GM21528 (cell line): ENCODE measurements around the gene CNN3.

Experiments used
- ATAC-seq: cut with Tn5 transposase; IDR thresholded peaks from one replicate; pipeline ENCODE4 v1.9.1; 2021; ENCODE audit warnings: mild to moderate bottlenecking, moderate library complexity; ENCODE audit not compliant: unreplicated experiment, low FRiP score

Gene CNN3

GRCh38 chr1:94894630-94895029, 32.3 kb downstream of the CNN3 start:
- no peak for ATAC-seq

DNA sequence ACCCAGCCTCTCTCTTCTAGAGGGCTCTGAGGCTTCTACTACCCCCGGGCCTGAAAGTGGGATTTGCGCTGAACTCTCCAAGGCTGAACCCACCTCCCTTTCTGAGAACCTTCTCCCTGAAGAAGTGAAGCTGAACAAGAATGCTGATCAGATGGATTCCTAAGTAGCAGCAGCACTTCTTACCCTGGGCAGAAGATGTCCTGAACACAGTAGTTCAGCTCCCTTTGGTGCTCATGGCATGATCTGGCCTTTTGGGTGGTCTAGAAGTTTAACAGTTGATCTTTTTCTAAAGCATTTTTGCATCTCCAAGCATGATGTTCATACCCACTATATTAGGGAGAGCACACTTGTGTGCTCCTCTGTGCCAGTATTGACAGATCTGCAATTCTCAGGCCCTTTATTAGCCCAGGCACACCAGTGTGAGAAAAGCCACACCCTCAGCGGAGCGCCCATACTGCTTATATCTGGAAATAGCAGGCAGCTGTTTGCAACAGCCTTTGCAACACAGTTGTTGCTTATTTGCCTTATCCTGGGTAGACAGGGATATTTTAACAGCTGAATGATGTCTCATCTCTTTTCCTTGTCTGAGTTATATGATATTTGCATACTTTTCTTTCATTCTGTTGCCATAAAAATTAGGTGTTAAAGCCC, 34.2 kb downstream of the CNN3 start:
- no peak for ATAC-seq

GRCh38 chr1:94888201-94888600, 38.7 kb downstream of the CNN3 start:
- no peak for ATAC-seq

DNA sequence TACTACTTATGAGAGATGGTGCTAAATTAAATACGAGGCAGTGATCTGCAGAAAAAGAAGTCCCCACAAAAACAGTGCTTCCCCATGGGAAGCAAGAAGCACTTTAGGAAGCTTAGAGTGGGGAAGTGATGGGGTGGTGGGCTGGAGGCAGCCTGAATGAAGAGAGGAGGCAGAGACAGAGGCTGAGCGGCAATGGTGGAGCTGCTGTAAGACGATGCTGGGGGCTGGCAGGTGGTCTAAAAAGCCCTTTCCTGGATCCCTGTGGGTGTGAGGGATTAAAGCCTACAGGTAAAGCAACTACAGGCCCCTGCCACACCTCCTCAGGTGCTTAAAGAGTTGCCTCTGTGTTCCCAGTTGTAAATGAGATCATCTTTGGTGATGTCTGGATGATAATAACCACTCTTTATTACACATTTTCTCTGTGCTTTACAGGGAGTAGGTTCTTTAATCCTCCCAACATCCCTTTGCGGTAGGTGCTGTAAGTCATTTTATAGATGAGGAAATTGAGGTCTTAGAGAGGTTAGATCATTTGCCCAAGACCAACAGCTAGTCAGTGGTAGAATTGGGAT, 39.2 kb downstream of the CNN3 start:
- no peak for ATAC-seq

- no peak for ATAC-seq
Observed at GRCh38 chr1:94887106-94887505, 39.8 kb downstream of the CNN3 start.

DNA sequence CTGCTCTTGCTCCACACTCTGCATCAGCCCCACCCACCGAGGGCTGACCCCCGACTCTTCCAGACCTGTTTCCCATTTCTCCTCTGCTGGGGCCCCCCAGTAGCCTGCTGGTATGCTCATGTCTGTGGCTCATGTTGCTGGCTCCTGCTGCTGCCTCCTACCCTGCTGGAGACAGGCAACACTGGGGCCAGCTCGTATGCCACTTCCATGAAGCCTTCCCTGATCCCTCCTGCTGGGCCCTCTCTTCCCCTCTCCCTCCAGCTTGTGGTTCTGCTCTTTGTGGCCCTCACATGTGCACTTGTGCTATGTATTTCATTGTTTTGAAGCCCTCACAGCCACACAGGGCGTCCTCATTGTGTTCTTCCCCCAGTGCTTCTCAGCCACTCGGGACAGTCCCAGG, 40.5 kb downstream of the CNN3 start:
- no peak for ATAC-seq

GRCh38 chr1:94884507-94884906, 42.4 kb downstream of the CNN3 start:
- ATAC-seq = no peak

- ATAC-seq = no peak
Observed at GRCh38 chr1:94884106-94884505, 42.8 kb downstream of the CNN3 start.

DNA sequence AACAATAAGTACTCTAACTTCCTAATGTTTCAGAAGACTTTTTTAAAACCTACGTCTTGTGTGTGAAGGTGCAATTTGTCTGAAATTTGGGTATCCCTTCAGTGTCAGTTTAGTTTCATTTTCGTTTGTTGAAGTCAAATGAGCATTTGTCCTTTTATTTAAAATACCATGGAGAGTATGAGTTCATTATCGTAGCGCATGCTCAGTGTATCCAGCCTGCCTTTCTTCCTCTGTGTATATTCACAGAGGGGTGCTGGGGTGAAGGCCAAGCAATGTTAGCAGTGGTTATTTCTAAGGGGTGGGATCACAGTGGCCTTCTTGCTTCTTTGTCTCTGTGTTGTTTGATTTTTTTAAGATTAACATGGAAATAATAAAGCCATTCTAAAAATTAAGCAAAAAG, 43.2 kb downstream of the CNN3 start:
- ATAC-seq = no peak

DNA sequence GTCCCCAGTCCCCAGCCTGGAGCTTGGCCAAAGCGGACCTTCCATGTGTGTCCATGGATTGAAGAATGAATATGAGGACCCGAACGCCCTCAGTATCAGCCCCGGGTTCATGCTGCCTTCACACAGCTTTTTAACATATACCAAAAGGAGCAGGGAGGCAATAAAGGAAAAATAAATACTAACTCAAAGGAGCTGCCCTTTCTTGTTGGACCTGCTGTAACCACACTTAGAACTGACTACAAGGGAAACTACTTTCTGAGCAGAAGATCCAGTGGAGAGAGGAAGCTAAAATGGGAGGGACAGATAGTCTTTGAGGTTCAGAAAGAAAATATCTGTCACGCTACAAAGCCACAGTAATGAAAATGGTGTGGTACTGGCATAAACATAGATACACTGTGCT, 48.6 kb downstream of the CNN3 start:
- ATAC-seq = no peak

GRCh38 chr1:94876362-94876761, 50.5 kb downstream of the CNN3 start:
- no peak for ATAC-seq

DNA sequence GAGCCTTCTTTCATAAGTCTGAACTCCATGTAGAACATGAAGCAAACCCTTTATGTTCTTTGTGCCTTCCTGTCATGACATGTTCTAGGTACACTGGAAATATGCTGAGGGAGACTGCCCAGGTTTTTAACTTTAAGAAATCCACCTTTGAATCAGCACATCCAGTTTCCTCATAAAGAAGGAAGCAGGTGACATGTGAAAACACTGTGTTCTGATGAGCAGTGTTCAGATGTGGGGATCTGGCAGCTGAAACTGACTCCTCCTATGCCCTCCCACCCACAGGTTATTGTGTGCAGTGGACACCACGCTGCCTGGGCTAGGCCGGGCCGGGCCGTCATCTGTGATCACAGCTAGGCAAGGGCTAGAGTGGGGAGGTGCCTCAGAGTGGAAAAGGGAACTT, 51.1 kb downstream of the CNN3 start:
- ATAC-seq = no peak

GRCh38 chr1:94874423-94874822, 52.5 kb downstream of the CNN3 start:
- no peak for ATAC-seq

DNA sequence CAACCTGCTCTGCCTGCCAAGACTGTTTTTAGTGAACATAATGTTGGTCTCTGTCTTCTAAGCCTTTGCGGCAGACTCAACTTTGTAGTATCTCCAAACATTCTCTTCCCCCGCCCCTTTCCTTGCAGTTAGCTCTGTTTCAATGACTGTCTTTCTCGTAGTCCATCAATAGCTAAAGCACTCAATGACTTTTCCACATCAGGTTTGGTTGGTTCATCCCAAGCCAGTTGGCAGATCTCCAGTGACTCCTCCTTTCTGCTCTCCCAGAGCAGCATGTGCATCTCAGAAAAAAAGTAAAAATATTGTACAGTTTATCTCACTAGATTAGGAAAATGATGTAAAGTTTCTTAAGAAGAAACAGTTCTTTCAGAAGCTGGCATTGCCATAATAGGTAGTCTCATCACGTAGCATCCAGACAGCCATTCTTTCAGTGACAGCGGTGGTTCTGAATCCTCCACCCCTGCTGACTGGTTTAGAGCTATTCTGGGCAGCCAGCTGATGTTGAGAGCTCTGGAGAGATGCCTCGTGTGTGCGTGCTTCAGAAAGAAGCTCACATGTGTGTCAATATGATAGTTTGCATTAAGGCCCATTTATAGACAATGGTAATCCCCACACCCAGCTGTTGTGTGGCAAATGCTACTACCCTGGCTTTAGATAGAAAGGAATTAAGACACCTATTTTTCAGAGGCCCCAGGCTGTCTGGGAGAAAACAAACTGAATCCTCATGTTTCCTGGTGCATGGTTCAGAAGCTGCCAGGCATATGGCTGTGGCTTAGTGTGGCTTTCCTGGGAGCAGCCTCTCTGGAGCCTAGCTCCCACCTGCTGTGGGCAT, 53.2 kb downstream of the CNN3 start:
- ATAC-seq = no peak

DNA sequence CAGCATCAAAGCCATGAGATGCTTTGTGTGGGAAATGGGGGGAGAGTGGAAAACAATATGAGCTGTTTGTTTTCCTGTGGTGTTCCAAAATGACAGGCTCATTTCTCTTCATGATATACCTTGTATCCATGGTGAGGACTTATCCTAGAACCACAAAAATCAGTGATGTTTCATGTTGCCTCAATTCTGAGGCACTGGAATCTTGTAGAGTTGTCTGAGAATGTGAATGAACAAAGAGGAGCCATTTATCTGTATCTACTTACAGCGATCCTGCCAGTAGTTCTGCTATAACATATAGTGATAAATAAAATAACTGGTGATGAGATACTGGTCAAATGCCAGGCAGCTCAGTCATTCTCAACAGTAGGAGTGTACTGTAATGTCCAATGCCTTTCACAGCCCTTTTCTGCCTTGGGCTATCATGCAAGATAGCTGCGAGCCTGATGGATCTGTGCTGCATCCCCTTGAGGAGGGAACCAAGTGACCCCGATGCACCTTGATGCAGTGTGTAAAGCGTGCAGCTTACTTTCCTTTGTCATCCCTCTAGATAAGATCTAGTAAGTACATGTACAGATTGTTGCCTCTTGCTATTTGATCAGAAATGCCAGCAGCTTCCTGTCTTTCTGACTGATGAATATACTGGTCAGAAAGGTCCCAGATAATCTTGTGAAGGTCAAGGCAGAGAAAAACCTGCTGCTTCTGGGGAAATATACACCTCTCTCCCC, 54.0 kb downstream of the CNN3 start:
- no peak for ATAC-seq

- no peak for ATAC-seq
Observed at GRCh38 chr1:94871031-94871430, 55.9 kb downstream of the CNN3 start.

DNA sequence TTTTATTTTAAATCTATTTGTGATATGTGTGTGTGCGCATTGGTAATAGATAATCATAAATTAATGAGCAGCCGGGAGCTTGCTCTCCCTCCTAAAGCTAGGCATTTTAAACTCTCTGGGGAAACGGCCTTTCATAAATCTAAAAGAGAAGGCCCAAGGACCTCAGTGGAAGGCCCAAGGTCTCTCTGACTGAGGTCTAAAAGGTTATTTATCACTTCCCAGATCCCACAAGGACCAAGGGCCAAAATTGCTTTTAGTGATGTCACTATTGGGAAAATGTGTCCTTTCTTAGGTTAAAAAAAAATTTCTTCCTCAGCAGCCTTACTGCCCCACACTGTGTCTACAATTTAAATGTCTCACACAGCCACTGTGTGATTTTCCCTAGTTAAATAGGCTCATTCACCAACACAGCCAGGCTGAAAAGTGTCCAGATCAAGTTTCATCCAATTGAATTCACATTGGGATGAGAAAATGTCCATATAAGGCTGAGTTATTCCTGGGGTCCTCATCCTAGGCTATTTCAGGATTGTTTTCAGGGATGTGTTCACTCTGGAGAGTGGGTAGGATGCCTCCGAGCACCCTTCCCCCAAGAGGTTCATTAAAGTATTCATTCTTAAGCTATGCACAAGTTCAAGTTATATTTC, 60.6 kb downstream of the CNN3 start:
- no peak for ATAC-seq

- ATAC-seq = no peak
Observed at GRCh38 chr1:94865360-94865759, 61.5 kb downstream of the CNN3 start.

DNA sequence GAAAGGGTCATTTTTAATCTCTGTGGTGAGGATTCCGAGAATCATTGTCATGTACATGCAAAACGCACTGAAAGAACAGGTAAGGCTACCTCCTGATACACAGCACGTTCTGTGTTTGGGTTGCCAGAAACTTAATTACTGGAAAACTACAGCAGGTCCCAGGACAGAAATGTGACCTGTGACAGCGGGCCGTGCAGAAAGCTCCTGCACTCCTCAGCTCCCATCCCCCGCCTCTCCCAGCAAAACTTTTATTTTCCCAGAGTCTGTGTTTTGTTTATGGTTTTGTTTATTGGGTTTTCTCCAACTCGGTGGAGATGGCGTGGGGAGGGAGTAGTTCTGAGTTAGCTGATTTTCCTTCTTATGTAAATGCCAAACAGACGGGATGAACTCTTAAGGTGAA, 62.1 kb downstream of the CNN3 start:
- no peak for ATAC-seq

DNA sequence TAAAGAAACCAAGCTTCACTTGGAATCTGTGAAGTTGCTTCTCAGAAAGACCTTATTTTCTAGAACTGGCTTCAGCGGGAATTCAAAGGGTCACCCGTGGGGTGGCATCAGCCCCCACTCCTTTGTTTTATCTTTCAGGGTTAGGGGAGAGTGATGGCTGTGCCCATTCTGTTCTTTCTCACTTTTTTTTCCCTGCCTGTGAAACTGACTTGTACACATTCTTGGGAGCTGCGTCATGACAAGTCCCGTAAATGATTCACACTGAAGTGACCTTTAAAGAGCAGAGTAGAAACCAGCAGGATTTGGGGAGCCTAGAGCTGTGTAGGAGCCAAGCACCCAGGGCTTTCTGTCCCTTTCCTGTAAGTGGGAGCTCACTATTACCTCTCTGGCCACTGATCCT, 63.0 kb downstream of the CNN3 start:
- no peak for ATAC-seq
